Pons (tissue), 1 donor: ENCODE results near the gene SPSB2.

Experiments used
- DNase-seq: peaks from one replicate; pipeline ENCODE4 v3.0.0-alpha.2; 2016; ENCODE audit warnings: low spot score

SPSB2 gene

DNA sequence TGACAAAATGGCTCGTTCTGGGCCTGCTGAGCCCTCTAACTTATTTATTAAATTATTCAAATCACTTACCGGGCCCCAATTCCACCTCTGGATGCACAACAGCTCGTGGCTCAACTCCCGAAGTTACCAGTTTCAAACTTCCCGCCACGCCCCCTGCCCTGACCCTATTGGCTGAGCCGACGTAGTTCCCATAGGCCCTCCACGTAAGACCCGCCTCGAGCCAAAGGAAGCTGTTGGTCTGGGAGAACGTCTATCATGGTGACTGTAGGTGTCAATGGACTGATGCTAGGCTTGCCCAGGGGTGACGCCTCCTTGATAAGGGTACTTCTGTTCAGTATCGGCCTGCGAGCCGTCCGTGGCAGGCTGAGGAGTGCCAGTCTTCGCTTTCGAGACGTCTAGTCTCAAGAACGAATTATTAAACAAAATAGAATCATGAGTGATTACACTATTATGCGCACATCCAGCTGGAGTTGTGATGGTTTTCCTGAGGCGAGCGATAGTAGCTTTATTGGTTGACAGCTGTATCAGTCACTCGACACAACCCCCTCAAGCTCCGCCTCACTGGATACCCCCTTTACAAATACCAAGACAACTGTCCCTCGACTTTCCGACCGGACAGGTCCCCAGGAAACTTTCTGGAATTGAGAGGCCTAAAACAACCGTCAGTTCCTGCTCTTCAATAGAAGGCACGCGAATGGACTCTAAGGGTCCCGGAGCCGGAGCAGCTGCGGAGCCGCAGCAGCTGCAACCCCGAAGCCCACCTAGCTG is 21.8 kb downstream of the SPSB2 start, which contains the start of gene CDCA3:
Gene CDCA3, minus strand, starts transcription at position 134 of the 768 bp plus-strand sequence. CDS start 334 bp downstream, outside the sequence.
- peak; percentile 100 for DNase-seq

DNA sequence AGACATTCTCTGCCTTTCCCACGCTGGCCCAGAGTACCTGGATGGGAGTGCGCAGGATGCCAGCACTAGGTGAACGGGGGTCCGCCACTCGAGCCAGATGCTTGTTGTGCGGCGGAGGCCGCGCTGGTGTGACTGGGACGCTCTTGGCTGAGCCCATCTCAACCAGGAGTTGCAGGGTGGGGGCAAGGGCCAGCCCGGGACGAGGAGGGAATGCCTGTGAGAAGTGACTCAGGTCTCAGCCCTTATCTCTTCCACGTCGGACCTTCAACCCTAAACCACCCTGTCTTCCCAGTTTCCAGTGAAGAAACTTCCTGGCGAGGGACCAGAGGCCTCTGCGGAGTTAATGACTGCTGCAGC is 22.3 kb downstream of the SPSB2 start:
- DNase-seq, result no peak

DNA sequence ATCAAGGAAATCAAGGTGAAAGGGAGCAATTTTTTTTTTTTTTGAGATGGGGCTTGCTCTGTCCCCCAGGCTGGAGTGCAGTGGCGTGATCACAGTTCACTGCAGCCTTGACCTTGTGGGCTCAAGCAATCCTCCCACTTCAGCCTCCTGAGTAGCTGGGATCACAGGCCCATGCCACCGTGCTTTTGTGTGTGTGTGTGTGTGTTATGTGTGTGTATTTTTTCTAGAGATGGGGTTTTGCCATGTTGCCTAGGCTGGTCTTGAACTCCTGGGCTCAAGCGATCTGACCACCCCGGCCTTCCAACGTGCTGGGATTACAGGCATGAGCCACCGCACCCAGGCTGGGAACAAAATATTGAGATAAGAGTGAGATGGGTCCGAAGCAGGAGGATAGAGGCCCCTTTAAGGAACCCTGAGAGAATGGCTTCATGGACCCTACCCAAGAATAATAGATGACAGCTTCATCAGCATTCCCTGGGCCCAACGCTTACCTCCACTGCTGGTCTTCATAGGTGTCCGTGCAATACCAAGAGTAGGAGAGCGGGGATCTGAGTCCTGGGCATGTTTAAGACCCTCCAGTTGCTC is 23.0 kb downstream of the SPSB2 start:
- DNase-seq, result no peak

DNA sequence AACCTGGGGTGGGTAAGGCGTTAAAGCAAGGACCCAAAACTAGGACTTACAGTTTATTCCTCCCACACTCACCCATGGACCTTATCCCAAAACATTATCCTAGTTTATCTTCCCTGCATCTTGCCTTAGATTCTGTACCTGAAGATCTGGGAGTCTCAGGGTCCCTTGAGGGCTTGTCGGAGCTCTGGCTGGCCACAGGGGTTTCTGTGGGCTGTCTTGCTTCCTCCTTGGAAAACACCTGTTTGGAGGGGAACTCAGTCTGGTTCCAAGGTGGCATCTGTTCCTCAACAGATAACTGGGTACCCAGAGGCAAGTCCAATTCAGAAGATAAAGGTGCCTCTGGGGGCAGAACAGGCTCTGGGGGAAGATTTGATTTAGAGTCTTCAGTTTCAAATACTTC is 23.7 kb downstream of the SPSB2 start:
- no peak for DNase-seq

DNA sequence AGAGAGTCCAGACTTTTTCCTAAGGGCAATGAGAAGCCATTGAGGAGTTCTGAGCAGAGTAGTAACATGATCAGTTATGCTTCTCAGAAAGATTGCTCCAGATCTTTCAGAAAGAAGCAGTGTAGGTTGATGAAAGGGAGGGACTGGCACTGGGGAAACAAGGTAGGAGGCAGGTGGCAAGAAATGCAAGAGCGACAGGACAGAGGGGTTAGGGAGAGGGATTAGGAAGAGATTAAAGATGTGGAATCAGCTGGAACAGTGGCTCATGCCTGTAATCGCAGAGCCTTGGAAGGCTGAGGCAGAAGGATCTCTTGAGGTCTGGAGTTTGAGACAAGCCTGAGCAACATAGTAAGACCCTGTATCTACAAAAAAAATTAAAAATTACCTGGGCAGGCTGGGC is 25.4 kb downstream of the SPSB2 start:
- no peak for DNase-seq

DNA sequence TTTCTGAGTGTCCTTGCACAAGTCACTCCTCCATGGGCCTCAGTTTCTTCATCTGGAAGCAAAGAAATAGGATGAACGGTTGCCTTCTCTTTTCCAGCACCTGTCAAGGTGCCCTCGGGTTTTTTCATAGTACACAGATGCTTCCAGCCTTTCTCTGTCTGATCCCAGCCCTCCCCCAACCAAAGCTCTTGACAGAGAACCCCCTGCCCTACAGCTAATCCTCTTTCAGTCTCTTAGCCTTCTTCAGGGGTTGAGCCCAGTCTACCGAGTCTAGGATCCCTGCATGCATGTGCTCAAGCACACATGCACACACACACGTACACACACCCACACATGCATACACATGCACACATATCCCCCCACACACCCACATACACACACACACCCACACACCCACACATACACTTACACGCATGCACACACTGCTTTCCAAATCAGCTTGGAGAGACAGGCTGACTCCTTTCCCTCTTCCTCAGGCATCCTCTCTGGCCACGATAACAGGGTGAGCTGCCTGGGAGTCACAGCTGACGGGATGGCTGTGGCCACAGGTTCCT is 26.7 kb downstream of the SPSB2 start:
- no peak for DNase-seq

DNA sequence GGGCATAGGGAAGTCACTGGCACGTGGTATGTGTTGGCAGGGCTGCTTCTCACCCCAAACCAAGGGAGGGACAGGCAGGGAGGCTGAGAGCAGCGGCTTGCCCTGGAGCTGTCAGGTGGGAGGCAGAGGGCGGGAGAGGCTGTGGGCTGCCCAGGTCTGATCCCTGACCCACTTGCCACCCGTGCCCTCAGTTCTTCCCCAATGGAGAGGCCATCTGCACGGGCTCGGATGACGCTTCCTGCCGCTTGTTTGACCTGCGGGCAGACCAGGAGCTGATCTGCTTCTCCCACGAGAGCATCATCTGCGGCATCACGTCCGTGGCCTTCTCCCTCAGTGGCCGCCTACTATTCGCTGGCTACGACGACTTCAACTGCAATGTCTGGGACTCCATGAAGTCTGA is 27.7 kb downstream of the SPSB2 start:
- no peak for DNase-seq

DNA sequence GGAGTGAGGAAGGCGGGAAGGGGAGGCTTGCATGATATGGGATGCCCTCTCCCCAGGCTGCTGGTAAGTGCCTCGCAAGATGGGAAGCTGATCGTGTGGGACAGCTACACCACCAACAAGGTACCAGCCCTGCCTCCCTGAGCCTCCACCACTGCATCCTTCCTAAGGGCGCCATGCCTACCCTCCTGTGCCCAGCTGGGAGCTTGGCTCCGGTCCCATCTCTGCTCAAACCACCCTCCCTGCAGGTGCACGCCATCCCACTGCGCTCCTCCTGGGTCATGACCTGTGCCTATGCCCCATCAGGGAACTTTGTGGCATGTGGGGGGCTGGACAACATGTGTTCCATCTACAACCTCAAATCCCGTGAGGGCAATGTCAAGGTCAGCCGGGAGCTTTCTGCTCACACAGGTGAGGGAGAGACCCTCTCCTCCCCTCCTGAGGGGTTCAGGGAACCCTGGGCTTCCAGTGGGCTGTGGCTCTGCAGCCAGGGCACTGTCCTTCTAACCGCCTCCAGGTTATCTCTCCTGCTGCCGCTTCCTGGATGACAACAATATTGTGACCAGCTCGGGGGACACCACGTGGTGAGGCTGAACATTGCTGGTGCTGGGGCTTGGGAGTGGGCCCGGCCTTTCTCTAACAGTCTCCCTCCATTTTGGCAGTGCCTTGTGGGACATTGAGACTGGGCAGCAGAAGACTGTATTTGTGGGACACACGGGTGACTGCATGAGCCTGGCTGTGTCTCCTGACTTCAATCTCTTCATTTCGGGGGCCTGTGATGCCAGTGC is 29.8 kb downstream of the SPSB2 start:
- DNase-seq, result no peak

DNA sequence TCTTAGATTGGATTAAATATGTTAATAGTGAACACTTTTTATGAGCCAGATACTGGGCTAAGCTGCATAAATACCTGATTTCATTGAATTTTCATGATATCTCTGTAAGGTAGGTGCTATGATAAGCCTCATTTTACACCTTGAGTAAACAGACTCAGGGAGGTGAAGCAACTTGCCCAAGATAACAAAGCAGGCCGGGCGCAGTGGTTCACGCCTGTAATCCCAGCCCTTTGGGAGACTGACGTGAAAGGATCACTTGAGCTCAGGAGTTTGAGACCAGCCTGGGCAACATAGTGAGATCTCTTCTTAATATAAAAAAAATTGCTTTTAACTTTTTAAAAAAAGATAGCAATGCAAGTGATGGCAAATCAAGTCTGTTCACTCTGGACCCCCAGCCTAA is 31.0 kb downstream of the SPSB2 start:
- no peak for DNase-seq

DNA sequence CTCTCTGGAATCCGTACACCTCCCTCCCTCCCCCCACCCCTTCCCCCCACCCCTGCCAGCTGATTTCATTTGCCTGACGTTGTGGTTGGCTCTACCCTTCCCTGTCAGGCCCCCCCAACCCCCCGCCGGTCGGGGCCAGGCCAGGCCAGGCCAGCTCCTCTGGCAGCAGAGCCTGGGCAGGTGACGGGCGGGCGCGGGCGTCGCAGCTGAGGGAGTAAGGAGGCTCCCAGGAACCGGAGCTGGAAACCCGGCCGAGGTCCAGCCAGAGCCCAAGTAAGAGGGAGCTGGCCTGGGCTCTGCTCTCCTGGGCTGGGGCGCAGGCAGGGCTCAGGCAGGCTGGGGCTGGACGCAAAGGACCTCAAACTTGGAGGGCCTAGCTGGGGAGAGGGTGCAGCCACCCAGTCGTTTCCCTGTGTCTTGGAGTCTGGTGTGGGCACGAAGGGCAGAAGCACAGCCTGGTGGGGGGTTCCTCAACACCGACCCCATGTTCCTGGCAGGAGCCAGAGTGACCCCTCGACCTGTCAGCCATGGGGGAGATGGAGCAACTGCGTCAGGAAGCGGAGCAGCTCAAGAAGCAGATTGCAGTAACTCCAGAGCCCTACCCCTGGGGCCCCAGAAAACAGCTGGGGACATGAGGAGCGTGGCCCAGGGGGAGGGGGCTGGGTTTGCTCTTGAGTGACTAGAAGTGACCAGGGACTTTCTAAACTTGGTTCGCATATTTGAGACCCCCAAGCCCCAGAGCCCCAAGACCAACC is 32.2 kb downstream of the SPSB2 start, which contains the start of gene GNB3:
Gene GNB3, plus strand, starts transcription at position 165 of the 755 bp plus-strand sequence. Its CDS starts 363 bp downstream, at position 528.
- DNase-seq, result no peak

DNA sequence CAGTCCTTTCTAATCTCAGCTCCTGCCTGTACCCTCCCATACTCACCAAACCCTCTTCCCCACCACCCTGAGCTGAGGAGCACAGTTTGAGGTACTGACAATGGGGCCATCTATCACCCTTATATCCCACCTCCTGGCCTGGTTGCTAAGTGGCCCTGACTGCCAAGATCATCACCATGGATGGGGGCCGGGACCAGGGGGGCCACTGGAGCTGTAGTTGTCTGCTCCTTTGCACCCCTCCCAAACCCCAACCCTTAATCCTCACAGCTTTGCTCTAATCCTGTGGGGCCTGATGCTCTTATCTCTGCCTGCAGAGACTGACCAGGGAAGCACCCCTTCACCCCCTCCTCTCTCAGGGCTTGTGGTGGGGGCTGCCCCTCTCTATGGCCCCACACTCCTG is 32.8 kb downstream of the SPSB2 start:
- no peak for DNase-seq

DNA sequence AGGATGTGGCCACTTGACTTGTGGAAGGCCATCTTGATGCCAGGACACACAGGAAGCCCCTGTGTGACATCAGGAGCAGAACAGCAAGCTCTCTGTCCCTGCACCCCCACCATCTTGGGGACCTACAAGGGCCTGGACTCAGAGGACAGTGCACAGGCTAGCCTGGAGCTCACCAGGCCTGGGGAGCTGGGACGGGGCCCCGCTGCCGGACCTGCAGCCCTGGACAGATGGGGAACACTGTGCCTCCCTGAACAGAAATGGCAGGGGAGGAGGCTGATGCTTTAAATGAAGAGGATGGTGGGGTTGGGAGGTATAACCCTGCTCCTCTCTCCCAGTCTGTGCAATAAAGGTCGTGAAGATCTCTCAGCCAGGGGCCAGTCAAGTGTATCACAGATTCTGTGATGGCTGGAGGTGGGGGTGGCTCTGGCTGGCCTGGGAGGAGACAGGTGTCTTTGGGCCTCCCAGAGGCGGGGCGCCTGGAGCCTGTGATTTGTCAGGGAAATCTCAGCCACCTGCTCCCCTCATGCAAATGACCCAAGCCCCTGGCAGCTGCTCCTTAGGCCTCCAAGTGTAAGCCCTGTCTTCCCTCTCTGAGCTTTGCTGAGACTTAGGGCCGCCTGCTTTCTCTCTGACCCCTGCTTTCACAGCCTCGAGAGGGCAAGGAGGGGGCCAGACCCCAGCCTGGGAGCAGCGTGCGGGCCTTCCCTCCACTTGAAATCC is 33.5 kb downstream of the SPSB2 start:
- no peak for DNase-seq

DNA sequence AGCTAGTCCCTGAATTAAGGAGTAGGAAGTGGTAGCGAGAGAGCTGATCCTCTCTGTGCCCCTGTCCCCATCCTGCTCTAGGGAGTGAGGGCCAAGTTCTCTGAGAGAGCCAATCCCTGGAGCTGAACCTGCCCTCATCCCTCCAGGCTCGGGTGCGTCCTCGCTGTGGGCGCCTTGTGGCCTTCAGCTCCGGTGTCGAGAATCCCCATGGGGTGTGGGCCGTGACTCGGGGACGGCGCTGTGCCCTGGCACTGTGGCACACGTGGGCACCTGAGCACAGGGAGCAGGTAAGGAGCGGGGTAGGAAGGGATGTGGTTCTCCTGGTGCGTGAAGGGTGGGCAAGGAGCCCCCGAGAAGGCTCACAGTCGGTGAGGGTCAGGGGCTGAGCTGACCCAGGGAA is 34.2 kb downstream of the SPSB2 start:
- no peak for DNase-seq

DNA sequence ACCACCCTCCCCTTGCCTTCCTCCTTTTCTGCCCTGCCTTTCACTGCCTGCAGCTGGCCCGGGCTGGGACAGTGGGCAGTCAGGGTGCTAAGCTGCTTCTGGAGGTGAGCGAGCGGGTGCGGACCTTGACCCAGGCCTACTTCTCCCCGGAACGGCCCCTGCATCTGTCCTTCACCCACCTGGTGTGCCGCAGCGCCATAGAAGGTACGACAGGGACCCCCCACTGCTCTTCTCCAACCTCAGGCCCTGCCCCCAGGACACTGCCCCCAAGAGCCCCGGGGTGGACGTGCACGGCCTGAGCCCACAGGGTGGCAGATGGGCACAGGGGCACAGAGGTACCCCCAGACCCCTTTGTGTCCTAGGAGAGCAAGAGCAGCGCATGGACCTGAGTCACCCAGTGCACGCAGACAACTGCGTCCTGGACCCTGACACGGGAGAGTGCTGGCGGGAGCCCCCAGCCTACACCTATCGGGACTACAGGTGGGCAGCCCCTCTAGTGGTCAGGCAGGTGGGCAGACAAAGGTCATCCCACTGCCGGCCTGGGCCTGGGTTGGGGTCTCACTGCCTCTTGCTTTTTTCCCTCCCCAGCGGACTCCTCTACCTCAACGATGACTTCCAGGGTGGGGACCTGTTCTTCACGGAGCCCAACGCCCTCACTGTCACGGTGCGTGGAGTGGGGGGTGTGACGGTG is 35.6 kb downstream of the SPSB2 start:
- DNase-seq, result no peak

DNA sequence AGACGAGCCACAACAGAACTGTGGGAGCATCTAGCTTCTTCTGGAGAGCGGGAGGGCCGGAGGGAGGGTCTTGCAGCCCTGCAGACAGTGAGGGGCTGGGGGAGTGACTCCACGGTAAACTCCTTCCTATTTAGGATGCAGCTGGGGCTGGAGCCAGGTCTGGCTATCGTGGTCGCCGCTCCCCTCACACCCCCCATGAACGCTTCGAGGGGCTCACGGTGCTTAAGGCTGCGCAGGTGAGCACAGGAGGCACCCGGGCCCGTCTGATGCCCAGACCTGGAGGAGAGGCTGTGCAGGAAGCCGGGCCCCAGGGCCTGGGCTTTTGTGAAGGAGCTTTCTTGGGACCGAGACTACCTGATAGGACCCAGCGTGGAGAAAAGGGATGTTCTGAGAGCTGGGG is 36.3 kb downstream of the SPSB2 start:
- DNase-seq, result no peak

DNA sequence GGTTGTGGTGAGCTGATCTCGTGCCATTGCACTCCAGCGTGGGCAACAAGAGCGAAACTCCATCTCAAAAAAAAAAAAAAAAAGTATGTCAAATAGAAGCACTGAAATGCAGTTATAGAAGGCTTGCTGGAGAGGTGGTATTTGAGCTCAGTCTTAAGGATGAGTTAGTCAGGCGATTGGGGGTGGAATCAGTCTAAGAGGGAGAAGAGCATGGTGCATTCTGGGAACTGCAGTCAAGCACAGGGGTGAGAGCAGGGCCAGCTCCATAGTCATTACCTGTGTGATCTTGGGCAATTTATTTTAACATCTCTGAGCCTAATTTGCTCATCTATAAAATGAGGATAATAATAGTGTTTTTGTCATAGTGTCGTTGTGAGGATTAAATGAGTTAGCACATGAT is 38.2 kb downstream of the SPSB2 start:
- no peak for DNase-seq

DNA sequence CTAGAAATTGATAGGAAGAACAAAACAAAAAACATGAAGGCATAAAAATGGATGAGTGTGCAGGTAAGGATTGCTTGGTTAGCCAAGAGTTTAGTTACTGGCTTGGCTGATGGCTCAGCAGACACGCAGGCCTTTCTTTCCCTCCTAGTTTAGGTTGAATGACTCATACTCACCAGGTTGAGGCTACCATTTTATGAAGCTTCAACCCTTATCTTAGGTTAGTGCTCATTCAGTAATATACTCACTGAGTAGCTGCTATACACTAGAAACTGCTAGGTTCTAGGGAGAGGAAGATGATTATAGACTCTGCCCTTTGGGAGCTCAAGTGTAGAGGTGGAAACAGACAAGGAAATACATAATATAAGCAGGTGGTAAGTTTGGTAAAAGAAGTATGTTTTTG is 38.8 kb downstream of the SPSB2 start:
- DNase-seq, result no peak

DNA sequence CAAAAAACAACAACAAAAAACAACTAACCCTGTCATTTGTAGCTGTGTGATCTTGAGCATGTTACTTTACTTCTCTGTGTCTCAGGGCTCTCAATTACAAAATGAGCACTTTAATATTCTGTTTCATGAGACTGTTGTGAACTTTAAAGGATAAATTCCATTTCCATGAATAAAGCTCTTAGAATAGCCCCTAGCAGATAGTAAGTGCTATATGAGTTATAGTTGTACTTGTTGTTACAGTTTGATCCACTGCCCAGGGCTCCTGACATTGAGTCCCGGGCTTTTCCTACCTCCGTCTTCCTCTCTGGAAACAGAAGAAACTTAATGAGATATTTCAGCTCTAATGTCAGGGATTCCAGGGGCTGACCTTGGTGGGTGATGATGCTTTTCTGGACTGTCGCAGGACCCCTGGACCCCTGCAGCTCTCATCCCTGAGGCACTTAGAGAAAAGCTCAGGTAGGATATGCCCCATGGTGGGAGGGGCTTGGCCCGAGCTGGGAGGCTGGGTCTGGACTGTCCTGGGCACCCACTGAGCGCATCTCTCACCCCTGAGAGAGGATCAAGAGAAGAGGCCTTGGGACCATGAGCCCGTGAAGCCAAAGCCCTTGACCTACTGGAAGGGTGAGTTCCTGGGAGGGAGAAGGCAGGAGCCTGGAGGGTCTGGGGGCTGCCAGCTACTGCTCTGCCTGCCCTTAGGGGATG is 39.8 kb downstream of the SPSB2 start:
- DNase-seq, result no peak

DNA sequence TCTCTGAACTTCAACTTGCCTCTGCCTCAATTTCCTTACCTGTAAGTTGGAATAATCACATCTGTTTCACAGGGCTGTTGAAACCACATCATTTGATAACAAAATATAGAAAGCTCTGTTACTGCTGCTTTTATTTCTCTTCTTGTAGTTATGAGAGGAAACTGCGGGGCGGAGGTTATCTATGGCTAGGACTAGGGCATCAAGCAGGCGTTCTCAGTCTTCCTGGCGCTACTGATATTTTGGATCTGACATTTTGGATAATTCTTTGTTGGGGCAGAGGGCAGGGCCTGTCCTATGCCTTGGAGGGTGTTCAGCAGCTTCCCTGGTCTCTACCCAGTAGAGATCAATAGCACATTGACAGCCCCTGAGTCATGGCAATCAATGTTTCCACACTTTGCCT is 41.0 kb downstream of the SPSB2 start:
- DNase-seq, result no peak

DNA sequence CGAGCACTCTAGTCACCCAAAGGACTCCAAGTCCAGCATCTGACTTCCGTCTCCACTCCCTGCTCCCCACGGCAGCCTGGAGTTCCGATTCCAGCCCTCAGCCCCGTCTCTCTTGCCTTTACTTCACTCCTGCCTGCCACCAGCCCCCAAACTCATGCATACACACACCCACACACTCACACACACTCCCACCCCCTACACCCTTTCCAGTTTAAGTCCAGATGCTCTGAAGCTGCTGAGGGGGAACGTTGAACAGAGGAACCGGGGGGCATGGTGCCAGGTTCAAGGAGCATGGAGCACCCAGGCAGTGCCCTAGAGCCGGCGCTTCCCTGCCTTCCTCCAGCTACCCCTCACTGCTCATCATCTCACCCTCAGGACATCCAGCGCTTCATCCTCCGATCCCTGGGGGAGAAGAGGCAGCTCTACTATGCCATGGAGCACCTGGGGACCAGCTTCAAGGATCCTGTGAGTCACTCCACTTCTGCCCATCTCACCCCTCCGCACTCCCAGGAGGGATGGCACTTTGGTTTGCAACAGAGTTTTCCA is 41.6 kb downstream of the SPSB2 start:
- DNase-seq, result no peak
